Kidney epithelial cell (primary cell): ENCODE results near the gene GAA. TPM values are rescaled to one million over a fixed set of nuclear protein-coding genes. Genes with fewer than 3 reads are reported as not detected.

Experiments
- DNase-seq: peaks from one replicate; pipeline ENCODE4 v3.0.0-alpha.2; 2010; ENCODE audit warnings: low read depth
- H3K27me3 ChIP-seq: 2 replicates; pipeline ENCODE4 v1.6.0; 2011; ENCODE audit warnings: low read length; ENCODE audit not compliant: control insufficient read depth, insufficient read depth
- H3K36me3 ChIP-seq: 2 replicates; pipeline ENCODE4 v1.5.1; 2011; ENCODE audit warnings: low read length; ENCODE audit not compliant: control insufficient read depth, insufficient read depth
- H3K4me3 ChIP-seq: 2 replicates; pipeline ENCODE4 v1.5.1; 2011; ENCODE audit warnings: low read depth, mild to moderate bottlenecking, control low read depth, low read length
- CTCF ChIP-seq: IDR thresholded peaks from 2 replicates; pipeline ENCODE4 v1.5.1; 2011; ENCODE audit warnings: mild to moderate bottlenecking, moderate library complexity, low read length, control low read depth, inconsistent platforms; ENCODE audit not compliant: insufficient read depth, poor library complexity, severe bottlenecking
- total RNA-seq: library from RNA; depleted of rRNA; stranded (reverse); fragments of >200 nt; gene quantifications from 2 replicates; pipeline ENCODE4 v1.2.3, GENCODE V29; 2015

The GAA gene
- total RNA-seq, 1 donor from 2014 or later = 60.9 TPM

- Histone ChIP-seq H3K27me3 (no peaks in the 10 kb centered on the region), H3K36me3 (no peaks in the 10 kb centered on the region), H3K4me3 (no peak overlapping the region)
- DNase-seq = no peak
- no peak for TF ChIP-seq CTCF
These were observed 6.1 kb upstream of the GAA start for GRCh38 chr17:80095038-80095843.

DNA sequence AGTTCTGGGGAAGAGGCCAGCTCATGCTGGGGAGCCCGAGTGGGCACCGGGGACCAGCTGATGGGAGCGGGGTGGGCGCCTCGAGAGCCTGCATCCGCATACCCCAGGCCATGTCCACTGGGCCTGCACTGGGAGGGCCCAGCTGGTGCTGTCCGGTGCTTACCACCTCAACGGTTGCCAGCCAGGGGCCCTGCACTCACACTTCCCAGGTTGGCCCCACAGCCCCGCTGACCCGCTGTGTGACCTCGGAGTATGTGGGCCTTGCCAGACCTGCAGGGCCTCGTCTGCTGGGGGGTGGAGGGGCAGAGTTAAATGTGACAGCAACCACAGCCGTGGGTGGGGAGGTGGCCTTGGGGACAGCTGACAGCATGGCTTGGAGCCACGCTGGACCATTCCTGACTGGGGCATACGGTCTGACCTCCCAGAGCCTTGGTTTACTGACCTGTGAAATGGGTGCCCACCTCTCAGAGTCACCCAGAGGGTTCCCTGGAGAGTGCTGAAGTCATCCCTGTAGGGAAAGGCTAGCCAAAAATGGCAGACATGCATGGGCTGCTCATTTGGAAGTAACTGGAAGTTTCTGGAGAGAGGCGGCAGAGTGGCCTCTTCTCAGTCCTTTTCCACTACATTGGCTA, 5.4 kb upstream of the GAA start:
- no peak overlapping the region for H3K4me3 ChIP-seq
- no peaks in the 10 kb centered on the region for H3K27me3 ChIP-seq
- H3K36me3 ChIP-seq = no peaks in the 10 kb centered on the region
- no peak for TF ChIP-seq CTCF
- DNase-seq = no peak

- DNase-seq = no peak
- no peaks in the 10 kb centered on the region for H3K27me3 ChIP-seq
- no peaks in the 10 kb centered on the region for H3K36me3 ChIP-seq
- no peak overlapping the region for H3K4me3 ChIP-seq
- no peak for TF ChIP-seq CTCF
These were observed 4.8 kb upstream of the GAA start for GRCh38 chr17:80096561-80097021.

DNA sequence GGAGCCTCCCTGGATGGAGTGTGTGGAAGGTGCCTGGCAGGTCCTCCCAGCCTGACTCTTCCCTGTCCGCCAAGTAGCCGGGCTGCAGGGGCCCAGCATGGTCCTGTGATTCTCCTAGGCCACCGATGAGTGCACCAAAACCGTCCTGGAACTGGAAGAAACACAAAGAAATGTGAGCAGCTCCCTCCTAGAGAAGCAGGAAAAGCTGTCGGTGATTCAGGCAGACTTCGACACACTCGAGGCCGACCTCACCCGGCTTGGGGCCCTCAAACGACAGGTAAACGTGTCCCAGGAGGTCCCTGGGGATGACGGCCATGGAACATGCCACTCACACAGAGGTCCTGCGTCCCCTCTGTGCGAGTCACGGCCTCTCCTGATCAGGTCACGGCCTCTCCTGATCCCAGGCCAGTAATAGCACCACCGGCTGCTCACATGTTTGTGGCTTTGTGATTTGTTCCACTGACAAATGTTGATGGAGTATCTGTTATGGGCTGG, 4.2 kb upstream of the GAA start:
- no peaks in the 10 kb centered on the region for H3K36me3 ChIP-seq
- no peak for TF ChIP-seq CTCF
- no peak for DNase-seq
- no peak overlapping the region for H3K4me3 ChIP-seq
- H3K27me3 ChIP-seq = no peaks in the 10 kb centered on the region

- TF ChIP-seq CTCF = no peak
These were observed 3.3 kb upstream of the GAA start for GRCh38 chr17:80097844-80098691.

More at GRCh38 chr17:80097844-80098691, 3.3 kb upstream of the GAA start:
- no peak for DNase-seq
- Histone ChIP-seq H3K36me3 (no peaks in the 10 kb centered on the region), H3K4me3 (no peak overlapping the region), H3K27me3 (no peaks in the 10 kb centered on the region)
